ENCODE results near the gene MFGE8.
A peak's percentile ranks its signal among the peaks of the same experiment; 100 is the strongest.

Gene MFGE8

DNA sequence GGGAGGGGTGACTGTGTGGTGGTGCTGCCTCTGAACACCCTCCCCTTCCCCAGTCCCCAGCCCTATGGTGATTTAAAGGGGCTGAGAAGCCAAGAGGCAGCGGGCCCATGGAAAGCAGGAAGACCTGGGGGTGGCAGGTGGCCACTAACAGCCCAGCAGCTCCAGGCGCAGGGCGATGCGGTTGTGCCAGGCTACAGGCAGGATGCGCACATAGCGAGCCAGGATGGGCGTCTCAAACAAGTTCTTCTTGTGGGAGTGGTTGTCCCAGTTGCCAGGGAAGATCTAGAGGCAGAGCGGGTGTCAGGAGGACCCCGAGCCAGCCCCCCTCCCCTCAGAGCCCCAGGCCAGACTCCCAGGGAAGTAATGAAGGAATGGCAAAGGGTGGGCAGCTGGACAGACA lies 13.9 kb downstream of the MFGE8 start:
- DNase-seq (ENCODE audit: low read depth) = no peak

GRCh38 chr15:88898736-88899135 lies 14.4 kb downstream of the MFGE8 start:
- no peak for DNase-seq (ENCODE audit: low read depth)

DNA sequence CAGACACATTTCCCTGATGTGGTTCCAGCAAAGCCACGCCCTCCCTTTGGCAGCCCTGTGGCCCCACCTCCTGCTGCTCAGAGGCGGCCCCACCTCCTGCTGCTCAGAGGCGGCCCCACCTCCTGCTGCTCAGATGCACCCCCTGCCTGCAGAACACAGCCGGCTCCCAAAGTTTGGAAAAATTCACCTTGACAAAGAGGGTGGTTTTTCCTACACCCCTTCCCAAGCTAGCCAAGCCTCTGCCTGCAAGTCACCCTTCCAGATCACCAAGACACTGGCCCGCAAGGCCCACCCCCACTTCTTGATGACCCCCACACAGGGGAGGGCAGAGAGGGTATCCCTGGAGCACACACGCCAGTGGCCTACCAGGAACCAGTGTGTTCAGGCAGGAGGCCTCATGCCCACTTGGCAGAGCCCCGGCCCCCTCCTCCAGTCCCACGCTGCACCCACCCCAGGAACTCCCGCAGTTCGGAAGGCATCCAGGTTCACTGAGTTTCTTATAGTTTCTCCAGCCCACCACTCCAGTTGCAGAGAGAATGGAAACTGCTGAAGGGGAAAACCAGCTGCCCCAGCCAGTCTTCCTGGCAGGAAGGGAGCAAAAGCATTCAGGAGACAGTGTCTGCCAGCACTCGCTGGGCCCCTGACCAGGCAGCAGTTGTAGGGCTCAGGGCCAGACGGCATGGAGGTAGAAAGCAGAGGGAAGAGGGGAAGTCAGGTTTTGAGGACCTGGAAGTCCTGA lies 15.6 kb downstream of the MFGE8 start:
- peak; percentile 56 for DNase-seq (ENCODE audit: low read depth)

DNA sequence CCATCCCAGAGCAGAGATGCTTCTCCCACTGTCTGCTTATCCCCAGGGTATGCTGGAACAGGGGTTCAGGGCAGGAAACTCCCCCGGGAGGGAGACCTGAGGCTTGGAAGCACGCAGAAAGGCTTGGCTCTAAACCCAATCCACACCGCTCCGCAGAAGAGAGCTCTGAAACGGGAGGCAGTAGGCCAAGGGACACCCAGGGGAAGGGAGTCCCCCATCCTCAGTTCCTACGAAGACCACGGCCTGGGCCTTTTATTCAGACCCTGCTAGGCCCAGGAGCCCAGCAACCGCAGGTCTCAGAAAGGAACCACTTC lies 16.1 kb downstream of the MFGE8 start:
- no peak for DNase-seq (ENCODE audit: low read depth)

GRCh38 chr15:88896333-88897033 lies 16.7 kb downstream of the MFGE8 start:
- DNase-seq (ENCODE audit: low read depth) = no peak

- peak; percentile 49 for DNase-seq (ENCODE audit: low read depth)
Observed at GRCh38 chr15:88894819-88895767, 18.1 kb downstream of the MFGE8 start, which contains the start of gene HAPLN3. Gene HAPLN3, minus strand, starts transcription at chr15:88895544. Its CDS starts 8,246 bp downstream, at chr15:88887298.

GRCh38 chr15:88894348-88894818 lies 18.8 kb downstream of the MFGE8 start:
- DNase-seq (ENCODE audit: low read depth) = peak; percentile 77

GRCh38 chr15:88891540-88892254 lies 21.5 kb downstream of the MFGE8 start:
- DNase-seq (ENCODE audit: low read depth) = no peak

DNA sequence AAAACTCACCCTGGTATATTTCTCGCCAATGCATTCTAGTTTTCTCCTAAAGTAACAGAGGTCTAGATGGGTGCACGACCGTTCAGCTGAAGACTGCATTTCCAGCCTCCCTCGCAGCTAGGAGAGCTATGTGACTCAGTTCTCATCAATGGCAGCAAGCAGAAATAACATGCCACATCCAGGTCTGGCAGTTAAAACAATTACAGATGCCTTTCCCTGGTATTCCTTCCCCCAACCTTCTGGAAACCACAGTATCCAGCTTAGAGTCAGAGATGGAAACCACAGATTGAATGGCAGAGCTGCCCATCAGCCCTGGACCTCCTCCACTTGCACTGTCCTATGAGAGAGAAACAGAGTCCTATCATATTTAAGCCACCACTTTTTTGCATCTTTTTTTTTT lies 22.7 kb downstream of the MFGE8 start:
- DNase-seq (ENCODE audit: low read depth) = no peak

GRCh38 chr15:88888719-88889118 lies 24.5 kb downstream of the MFGE8 start:
- DNase-seq (ENCODE audit: low read depth) = no peak

GRCh38 chr15:88887068-88887580 lies 26.1 kb downstream of the MFGE8 start:
- no peak for DNase-seq (ENCODE audit: low read depth)

DNA sequence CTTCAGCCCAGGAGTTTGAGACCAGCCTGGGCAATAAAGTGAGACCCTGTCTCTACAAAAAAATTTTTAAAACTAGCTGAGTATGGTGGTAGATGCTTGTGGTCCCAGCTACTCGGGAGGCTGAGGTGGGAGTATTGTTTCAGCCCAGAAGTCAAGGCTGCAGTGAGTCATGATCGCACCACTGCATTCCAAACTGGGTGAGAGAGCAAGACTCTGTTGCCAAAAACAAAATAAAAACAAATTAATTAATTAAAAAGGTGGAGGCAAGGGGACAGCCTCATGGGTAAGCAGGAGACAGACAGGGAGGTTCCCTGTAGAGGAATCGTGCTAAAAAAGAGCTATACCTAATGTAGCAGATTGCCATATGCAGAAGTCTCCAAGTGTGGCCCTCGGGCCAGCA lies 30.4 kb downstream of the MFGE8 start:
- DNase-seq (ENCODE audit: low read depth) = no peak

GRCh38 chr15:88881775-88882174 lies 31.4 kb downstream of the MFGE8 start:
- no peak for DNase-seq (ENCODE audit: low read depth)

DNA sequence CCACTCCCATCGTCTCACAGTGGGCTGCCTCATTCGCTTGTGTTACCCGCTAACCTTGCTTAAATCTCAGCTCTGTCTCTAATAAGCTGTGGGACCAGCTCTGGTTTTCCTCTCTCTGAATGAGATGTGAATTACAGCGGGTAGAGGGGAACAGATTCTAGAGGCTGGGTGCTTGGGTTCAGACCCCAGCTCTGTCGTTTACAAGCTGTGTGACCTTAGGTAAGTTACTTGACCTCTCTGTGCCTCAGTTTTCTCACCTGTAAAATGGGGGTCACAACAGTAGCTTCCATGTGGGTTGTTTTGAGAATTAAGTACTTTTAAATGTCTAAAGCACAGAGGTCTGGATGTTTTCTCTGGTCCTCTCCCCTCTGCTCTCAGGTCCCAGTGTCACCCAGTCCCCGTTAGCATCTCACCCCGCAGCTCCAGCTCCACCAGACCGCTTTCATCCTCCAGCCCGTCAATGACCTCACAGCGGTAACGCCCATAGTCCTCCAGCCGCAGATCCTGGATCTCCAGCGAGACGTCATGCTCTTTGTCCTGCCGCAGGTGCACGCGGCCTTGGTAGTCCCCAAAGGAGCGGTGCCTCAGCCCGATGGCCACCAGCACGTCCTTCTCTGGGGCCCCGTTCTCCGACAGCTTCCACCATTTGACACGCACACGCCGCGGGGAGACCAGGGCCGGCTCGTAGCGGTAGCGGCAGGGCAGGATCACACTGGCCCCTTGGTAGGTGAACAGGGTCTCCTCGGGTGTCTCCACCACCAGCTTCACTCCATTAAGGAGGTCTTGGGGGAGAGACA lies 32.0 kb downstream of the MFGE8 start:
- DNase-seq (ENCODE audit: low read depth) = no peak

GRCh38 chr15:88878720-88879184 lies 34.4 kb downstream of the MFGE8 start:
- DNase-seq (ENCODE audit: low read depth) = no peak

- DNase-seq (ENCODE audit: low read depth) = no peak
Observed at GRCh38 chr15:88877906-88878305, 35.3 kb downstream of the MFGE8 start.

GRCh38 chr15:88877415-88877814 lies 35.8 kb downstream of the MFGE8 start:
- no peak for DNase-seq (ENCODE audit: low read depth)

- DNase-seq (ENCODE audit: low read depth) = no peak
Observed at GRCh38 chr15:88876573-88876972, 36.6 kb downstream of the MFGE8 start.

DNA sequence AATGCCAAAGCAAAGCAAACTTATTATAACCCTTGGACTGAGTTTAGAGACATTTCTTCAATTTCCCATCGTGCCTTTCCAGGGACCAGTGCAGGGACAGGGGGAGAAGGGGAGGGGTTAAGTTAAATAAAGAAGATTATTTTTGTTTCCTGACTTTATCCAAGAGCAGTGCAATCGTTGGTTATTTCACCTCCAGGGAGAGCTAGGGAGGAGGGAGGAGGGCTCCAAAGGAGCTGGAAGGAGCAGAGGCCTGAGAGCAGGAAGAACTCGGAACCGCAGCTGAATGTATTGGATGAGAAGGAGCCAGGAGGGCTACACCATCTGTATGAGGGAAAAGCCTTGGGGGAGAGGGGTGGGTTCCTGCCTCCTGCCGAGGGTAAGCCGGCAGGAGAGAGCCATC lies 38.5 kb downstream of the MFGE8 start:
- no peak for DNase-seq (ENCODE audit: low read depth)

DNA sequence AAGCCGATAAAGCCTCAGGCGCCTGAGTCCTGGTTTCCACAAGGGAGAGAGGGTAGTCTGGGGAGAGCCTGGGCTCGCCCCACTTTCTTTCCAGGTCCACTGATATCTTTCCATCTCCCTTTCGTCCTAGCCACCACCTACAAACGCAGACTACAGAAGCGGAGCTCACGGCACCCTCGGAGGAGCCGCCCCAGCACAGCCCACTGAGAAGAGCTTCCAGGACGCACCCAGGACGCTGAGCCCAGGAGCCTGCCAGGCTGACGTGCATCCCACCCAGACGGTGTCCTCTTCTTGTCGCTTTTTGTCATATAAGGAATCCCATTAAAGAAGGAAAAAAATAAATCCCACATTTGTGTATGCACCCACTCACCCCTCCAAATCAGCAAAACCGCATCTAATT lies 38.9 kb downstream of the MFGE8 start:
- no peak for DNase-seq (ENCODE audit: low read depth)

- DNase-seq (ENCODE audit: low read depth) = no peak
Observed at GRCh38 chr15:88873786-88874185, 39.4 kb downstream of the MFGE8 start.

All from activated gamma-delta T cell treated with anti-CD3 and anti-CD28 coated beads, Interleukin-2, amount 50 U/mL, for 16 hours (primary cell).